Left ventricle myocardium inferior (tissue), 1 donor: Measurements from ENCODE around the gene MATR3. TPM values are rescaled to one million over a fixed set of nuclear protein-coding genes. Genes with fewer than 3 reads are reported as not detected.

ENCODE experiments used
- DNase-seq: peaks from one replicate; pipeline ENCODE4 v3.0.0-alpha.2; 2020
- H3K27ac ChIP-seq: fragments of 200-600 bp; replicated peaks from 2 replicates; pipeline ENCODE4 v1.8.0; 2021
- H3K27me3 ChIP-seq: fragments of 200-600 bp; 2 replicates; pipeline ENCODE4 v1.8.0; 2021; ENCODE audit warnings: low read depth
- H3K36me3 ChIP-seq: fragments of 200-600 bp; 2 replicates; pipeline ENCODE4 v1.8.0; 2021
- H3K4me1 ChIP-seq: fragments of 200-600 bp; 2 replicates; pipeline ENCODE4 v1.8.0; 2021
- H3K4me3 ChIP-seq: fragments of 200-600 bp; 2 replicates; pipeline ENCODE4 v1.8.0; 2021; ENCODE audit warnings: mild to moderate bottlenecking, moderate library complexity
- H3K9me3 ChIP-seq: fragments of 200-600 bp; replicated peaks from 2 replicates; pipeline ENCODE4 v1.8.0; 2021
- intact Hi-C: fragments of 100-400 bp; cut with micrococcal nuclease; formaldehyde crosslinking; loops from one replicate; pipeline ENCODE4 v1.11.0; 2022
- long read RNA-seq: library from polyadenylated mRNA; unstranded; transcript quantifications from one replicate; pipeline ENCODE4 v2.0.0, GENCODE V29; 2021
- total RNA-seq: library from RNA; stranded (reverse); fragmentation: NEBNext Ultra II Directional; extraction: Animal tissue kit (Norgen Biotek cat#: 25700); gene quantifications from one replicate; pipeline ENCODE4 v1.2.1, GENCODE V29; 2021
- TF ChIP-seq, protein P1 (sequence below): fragments of 200-600 bp; IDR thresholded peaks from 2 replicates; pipeline ENCODE4 v1.8.0; 2021; ENCODE audit warnings: antibody characterized with exemption, mild to moderate bottlenecking, borderline replicate concordance
- donor health status: DM: no; HTN: yes; CAD: no; lungs with severe emphysema.

The MATR3 gene, protein sequence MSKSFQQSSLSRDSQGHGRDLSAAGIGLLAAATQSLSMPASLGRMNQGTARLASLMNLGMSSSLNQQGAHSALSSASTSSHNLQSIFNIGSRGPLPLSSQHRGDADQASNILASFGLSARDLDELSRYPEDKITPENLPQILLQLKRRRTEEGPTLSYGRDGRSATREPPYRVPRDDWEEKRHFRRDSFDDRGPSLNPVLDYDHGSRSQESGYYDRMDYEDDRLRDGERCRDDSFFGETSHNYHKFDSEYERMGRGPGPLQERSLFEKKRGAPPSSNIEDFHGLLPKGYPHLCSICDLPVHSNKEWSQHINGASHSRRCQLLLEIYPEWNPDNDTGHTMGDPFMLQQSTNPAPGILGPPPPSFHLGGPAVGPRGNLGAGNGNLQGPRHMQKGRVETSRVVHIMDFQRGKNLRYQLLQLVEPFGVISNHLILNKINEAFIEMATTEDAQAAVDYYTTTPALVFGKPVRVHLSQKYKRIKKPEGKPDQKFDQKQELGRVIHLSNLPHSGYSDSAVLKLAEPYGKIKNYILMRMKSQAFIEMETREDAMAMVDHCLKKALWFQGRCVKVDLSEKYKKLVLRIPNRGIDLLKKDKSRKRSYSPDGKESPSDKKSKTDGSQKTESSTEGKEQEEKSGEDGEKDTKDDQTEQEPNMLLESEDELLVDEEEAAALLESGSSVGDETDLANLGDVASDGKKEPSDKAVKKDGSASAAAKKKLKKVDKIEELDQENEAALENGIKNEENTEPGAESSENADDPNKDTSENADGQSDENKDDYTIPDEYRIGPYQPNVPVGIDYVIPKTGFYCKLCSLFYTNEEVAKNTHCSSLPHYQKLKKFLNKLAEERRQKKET
- total RNA-seq = 121 TPM
- long read RNA-seq, full-length matches to known transcripts = 344 of 485 reads
- long read RNA-seq, partial matches to known transcripts = 23 of 485 reads
- long read RNA-seq, other reads (novel, unspliced or antisense) = 118 of 485 reads

DNA sequence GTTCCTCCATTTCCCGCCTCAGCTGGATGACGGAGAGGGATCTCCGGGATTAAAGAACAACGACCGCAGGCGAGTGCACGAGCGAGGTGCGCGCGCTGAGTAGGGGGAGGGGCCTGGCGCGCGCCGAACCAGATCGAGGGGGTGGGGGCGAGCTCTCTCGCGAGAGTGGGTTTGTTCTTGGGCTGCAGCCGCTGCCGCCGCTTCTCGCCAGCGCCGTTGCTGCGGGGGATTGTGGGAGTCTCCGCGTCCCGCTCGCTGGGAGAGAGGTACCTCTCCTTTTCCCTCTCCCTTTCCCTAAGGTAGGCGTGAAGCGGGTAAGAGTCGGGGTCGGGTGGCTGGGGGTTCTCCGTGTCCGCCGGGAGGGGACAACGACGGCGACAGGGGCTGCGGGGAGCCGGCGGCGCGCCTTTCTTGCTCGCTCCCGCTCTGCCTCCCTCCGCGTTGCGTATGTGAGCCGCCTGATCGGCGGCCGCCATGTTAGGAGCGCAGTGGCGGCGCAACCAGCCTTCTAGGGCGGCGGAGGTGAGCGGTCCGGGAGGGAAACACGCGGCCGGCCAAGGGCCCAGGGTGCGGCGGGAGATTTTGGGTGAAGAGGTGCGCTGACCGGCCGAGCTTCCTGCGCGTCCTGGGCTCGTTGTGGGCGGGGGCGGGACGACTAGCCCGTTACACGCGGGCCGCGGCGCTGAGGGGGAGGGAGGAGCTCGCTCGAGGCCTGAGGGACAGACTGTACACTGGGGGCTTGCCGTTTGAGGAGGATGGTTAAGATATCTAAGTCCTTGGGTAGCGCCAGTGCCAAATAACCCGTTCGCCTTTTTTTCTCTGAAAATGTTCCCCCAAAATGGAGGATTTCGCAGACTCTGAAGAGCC, at the start of gene MATR3:
MATR3 (plus strand) TSS at position 234 of the 867 bp plus-strand sequence. CDS start 13,676 bp downstream, outside the sequence.
- no peaks in the 10 kb centered on the region for H3K36me3 ChIP-seq

GRCh38 chr5:139245637-139246339, 47.8 kb upstream of the MATR3 start:
- H3K27ac ChIP-seq = no peak overlapping the region

More for the DNA sequence above, at the start of gene MATR3:
- intact Hi-C loops = no loop called here
- H3K27ac ChIP-seq = peak within 1 kb of the TSS; percentile 99
- H3K9me3 ChIP-seq = no peaks in the 10 kb centered on the region
- peak within 1 kb of the TSS; percentile 92 for H3K4me3 ChIP-seq
- TF ChIP-seq, protein P1, sequence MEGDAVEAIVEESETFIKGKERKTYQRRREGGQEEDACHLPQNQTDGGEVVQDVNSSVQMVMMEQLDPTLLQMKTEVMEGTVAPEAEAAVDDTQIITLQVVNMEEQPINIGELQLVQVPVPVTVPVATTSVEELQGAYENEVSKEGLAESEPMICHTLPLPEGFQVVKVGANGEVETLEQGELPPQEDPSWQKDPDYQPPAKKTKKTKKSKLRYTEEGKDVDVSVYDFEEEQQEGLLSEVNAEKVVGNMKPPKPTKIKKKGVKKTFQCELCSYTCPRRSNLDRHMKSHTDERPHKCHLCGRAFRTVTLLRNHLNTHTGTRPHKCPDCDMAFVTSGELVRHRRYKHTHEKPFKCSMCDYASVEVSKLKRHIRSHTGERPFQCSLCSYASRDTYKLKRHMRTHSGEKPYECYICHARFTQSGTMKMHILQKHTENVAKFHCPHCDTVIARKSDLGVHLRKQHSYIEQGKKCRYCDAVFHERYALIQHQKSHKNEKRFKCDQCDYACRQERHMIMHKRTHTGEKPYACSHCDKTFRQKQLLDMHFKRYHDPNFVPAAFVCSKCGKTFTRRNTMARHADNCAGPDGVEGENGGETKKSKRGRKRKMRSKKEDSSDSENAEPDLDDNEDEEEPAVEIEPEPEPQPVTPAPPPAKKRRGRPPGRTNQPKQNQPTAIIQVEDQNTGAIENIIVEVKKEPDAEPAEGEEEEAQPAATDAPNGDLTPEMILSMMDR = no peak
- H3K4me1 ChIP-seq = peaks cover 56% of the 10 kb centered on the region
- H3K27me3 ChIP-seq = no peaks in the 10 kb centered on the region
- DNase-seq = peak; percentile 97

GRCh38 chr5:139246394-139246793, 47.1 kb upstream of the MATR3 start:
- no peaks in the 10 kb centered on the region for H3K9me3 ChIP-seq
- no peaks in the 10 kb centered on the region for H3K27me3 ChIP-seq
- no peak for DNase-seq
- H3K27ac ChIP-seq = no peak overlapping the region
- no peaks in the 10 kb centered on the region for H3K4me1 ChIP-seq
- H3K4me3 ChIP-seq = no peak overlapping the region
- TF ChIP-seq, protein P1 = no peak
- intact Hi-C loops = no loop called here
- no peaks in the 10 kb centered on the region for H3K36me3 ChIP-seq

More at GRCh38 chr5:139245637-139246339, 47.8 kb upstream of the MATR3 start:
- H3K4me1 ChIP-seq = no peaks in the 10 kb centered on the region
- DNase-seq = no peak
- TF ChIP-seq, protein P1 = no peak
- no peaks in the 10 kb centered on the region for H3K27me3 ChIP-seq
- no peak overlapping the region for H3K4me3 ChIP-seq
- no peaks in the 10 kb centered on the region for H3K9me3 ChIP-seq
- intact Hi-C loops = no loop called here
- no peaks in the 10 kb centered on the region for H3K36me3 ChIP-seq

GRCh38 chr5:139248826-139249453, 44.6 kb upstream of the MATR3 start:
- intact Hi-C loops = no loop called here
- no peak for DNase-seq
- no peaks in the 10 kb centered on the region for H3K36me3 ChIP-seq
- H3K4me3 ChIP-seq = no peak overlapping the region
- H3K4me1 ChIP-seq = no peaks in the 10 kb centered on the region
- no peak overlapping the region for H3K27ac ChIP-seq
- no peaks in the 10 kb centered on the region for H3K27me3 ChIP-seq
- no peaks in the 10 kb centered on the region for H3K9me3 ChIP-seq
- TF ChIP-seq, protein P1 = no peak
